Choroid plexus epithelial cell (primary cell): ENCODE measurements around the gene COL13A1.

Source experiments
- DNase-seq: peaks from one replicate; pipeline ENCODE4 v3.0.0-alpha.2; 2010; ENCODE audit warnings: low read depth
- H3K4me3 ChIP-seq: 2 replicates; pipeline ENCODE4 v1.5.1; 2011; ENCODE audit warnings: low read depth, mild to moderate bottlenecking, control low read depth, low read length, moderate library complexity
- CTCF ChIP-seq: conservative IDR thresholded peaks from 2 replicates; pipeline ENCODE4 v1.5.1; 2011; ENCODE audit warnings: low read depth, mild to moderate bottlenecking, control low read depth, inconsistent platforms, low read length, moderate library complexity

COL13A1 gene

GRCh38 chr10:69973678-69974077 is 172.0 kb downstream of the COL13A1 start:
- H3K4me3 ChIP-seq, result no peak overlapping the region
- DNase-seq, result no peak
- TF ChIP-seq CTCF, result no peak

- no peak overlapping the region for H3K4me3 ChIP-seq
- no peak for TF ChIP-seq CTCF
- DNase-seq, result no peak
These were observed 172.9 kb downstream of the COL13A1 start for GRCh38 chr10:69974551-69975155.

- no peak for DNase-seq
- no peak overlapping the region for H3K4me3 ChIP-seq
- no peak for TF ChIP-seq CTCF
These were observed 175.3 kb downstream of the COL13A1 start for GRCh38 chr10:69976795-69977546.

- no peak for TF ChIP-seq CTCF
- no peak overlapping the region for H3K4me3 ChIP-seq
- DNase-seq, result no peak
These were observed 177.5 kb downstream of the COL13A1 start for GRCh38 chr10:69979174-69979573.

- no peak for DNase-seq
- TF ChIP-seq CTCF, result no peak
- H3K4me3 ChIP-seq, result no peak overlapping the region
These were observed 179.0 kb downstream of the COL13A1 start for GRCh38 chr10:69980672-69981071.

GRCh38 chr10:69988094-69988493 is 186.4 kb downstream of the COL13A1 start:
- no peak for DNase-seq
- TF ChIP-seq CTCF, result no peak

GRCh38 chr10:69991151-69991550 is 189.4 kb downstream of the COL13A1 start:
- no peak for DNase-seq
- TF ChIP-seq CTCF, result no peak
- H3K4me3 ChIP-seq, result no peak overlapping the region

More at GRCh38 chr10:69988094-69988493, 186.4 kb downstream of the COL13A1 start:
- no peak overlapping the region for H3K4me3 ChIP-seq
